ENCODE results near the gene TMEM51. TPM values are rescaled to one million over a fixed set of nuclear protein-coding genes. Genes with fewer than 3 reads are reported as not detected.

TMEM51 gene
- total and polyA plus RNA-seq, 2 of the 4 experiments (the other 2 are of a cell fraction): 2.7 to 10.2 TPM

DNA sequence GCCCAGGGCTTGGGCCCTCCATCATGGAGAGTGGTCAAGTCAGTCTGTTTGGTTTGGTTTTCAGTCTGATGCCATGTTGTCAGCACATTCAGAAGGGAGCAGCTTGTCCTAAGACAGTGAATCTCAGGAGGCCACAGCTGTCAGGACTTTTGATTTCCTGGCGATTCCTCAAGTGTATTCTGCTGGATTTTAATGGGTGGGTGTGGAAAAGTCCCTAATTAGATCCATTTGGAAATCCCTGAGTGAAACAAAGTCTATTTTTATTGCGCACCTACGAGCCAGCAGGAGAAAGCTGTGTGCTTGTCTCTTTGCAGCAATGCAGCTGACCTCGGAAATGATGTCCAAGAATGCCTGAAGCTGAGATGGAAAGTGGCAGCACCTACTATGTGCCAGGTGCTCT is 71.9 kb downstream of the TMEM51 start:
- POLR2A ChIA-PET (ENCODE audit: unreplicated experiment): no interaction called here
- Histone ChIP-seq H3K56ac (ENCODE audit: extremely low read depth, insufficient read depth, low read length) (no peak overlapping the region), H3K4me1 (ENCODE audit: control insufficient read depth, insufficient read depth, low read length) (no peaks in the 10 kb centered on the region), H3K14ac (replicated peaks; ENCODE audit: low read depth, low read length) (no peak overlapping the region), H2BK15ac (ENCODE audit: low read depth, low read length) (no peak overlapping the region), H4K5ac (ENCODE audit: low read depth, low read length) (no peak overlapping the region), H2BK5ac (ENCODE audit: low read depth, low read length, poor library complexity, severe bottlenecking) (no peak overlapping the region), H2BK120ac (ENCODE audit: low read depth, low read length) (no peak overlapping the region), H2AK5ac (ENCODE audit: low read depth, low read length) (no peak overlapping the region), H3K4ac (ENCODE audit: low read depth, low read length) (no peak overlapping the region), H3K4me3 (ENCODE audit: insufficient read depth, low read depth, low read length) (no peak overlapping the region), H3K23ac (ENCODE audit: low read depth, low read length) (no peak overlapping the region), H3K27me3 (ENCODE audit: control insufficient read depth, insufficient read depth, low read length) (no peaks in the 10 kb centered on the region), H2AFZ (replicated peaks; ENCODE audit: low read length, poor library complexity) (no peak overlapping the region), H3K27ac (ENCODE audit: insufficient read depth, low read length) (no peak overlapping the region), H2AK9ac (replicated peaks; ENCODE audit: low read depth, low read length, poor library complexity) (no peak overlapping the region), H3K4me2 (ENCODE audit: low read depth, low read length) (no peak overlapping the region), H3K36me3 (ENCODE audit: control insufficient read depth, insufficient read depth, low read length) (peaks cover 11% of the 10 kb centered on the region; the same call in 1 of the 2 replicates), H4K8ac (ENCODE audit: low read depth in 2 of 2, low read length in 2 of 2) (no peak overlapping the region), H2BK20ac (ENCODE audit: low read depth, low read length) (no peak overlapping the region), H3K9me3 (ENCODE audit: control insufficient read depth, insufficient read depth, low read length) (no peaks in the 10 kb centered on the region), H3K9ac (ENCODE audit: low read depth, low read length) (no peak overlapping the region), H3K9me1 (ENCODE audit: insufficient read depth, low read length) (peaks cover 10% of the 10 kb centered on the region; the same call in 1 of the 2 replicates), H4K20me1 (ENCODE audit: insufficient read depth, low read length) (no peaks in the 10 kb centered on the region), H3K18ac (ENCODE audit: low read depth, low read length) (no peak overlapping the region), H3K79me1 (ENCODE audit: low read depth in 1 of 2, low read length in 2 of 2) (peaks cover 0 to 9% of the 10 kb centered on the region in 2 experiments; a peak in 1 of 4 replicates), H4K91ac (ENCODE audit: insufficient read depth, low read depth, low read length) (no peak overlapping the region)
- WGBS, 2 experiments (ENCODE audit: extremely low coverage in 2 of 2, insufficient read length in 1 of 2): 100% methylated on average over 3 of the region's 4 CpGs; no CpG with 5 or more reads in 1 of the 2 experiments
- in situ Hi-C loops (cut with MboI; ENCODE audit: low sequenced_read_pairs) (no loop called here), intact Hi-C loops (cut with micrococcal nuclease) (no loop called here), dilution Hi-C loops (cut with HindIII; ENCODE audit: low sequenced_read_pairs, unreplicated experiment) (no loop called here)
- BruUV-seq (replicated peaks): no TSS peak
- CTCF ChIA-PET: interaction anchor here (0.8 to 1.0 kb wide), 2 partner anchors 22 to 72 kb away, joined by 3 read pairs; partner anchors contain the start of gene TMEM51
- ATAC-seq (ENCODE audit: low read depth) (no peak), DNase-seq (no peak)
- TF ChIP-seq BHLHE40 (IDR thresholded peaks at IDR 0.05; ENCODE audit: low read depth, low read length) (no peak), MAZ (IDR thresholded peaks at IDR 0.05; ENCODE audit: borderline replicate concordance, low read depth, low read length) (no peak), FOS (IDR thresholded peaks at IDR 0.05; ENCODE audit: low read depth, low read length) (no peak), SMC3 (IDR thresholded peaks at IDR 0.05; ENCODE audit: low read depth, low read length) (no peak)

All from IMR-90 (cell line).